NCI-H510A (cell line): ENCODE results near the gene LRRC23.

Experiments used
- DNase-seq: peaks from one replicate; lab custom pipeline; 2025; lab: John Stamatoyannopoulos, UW

Gene LRRC23

DNA sequence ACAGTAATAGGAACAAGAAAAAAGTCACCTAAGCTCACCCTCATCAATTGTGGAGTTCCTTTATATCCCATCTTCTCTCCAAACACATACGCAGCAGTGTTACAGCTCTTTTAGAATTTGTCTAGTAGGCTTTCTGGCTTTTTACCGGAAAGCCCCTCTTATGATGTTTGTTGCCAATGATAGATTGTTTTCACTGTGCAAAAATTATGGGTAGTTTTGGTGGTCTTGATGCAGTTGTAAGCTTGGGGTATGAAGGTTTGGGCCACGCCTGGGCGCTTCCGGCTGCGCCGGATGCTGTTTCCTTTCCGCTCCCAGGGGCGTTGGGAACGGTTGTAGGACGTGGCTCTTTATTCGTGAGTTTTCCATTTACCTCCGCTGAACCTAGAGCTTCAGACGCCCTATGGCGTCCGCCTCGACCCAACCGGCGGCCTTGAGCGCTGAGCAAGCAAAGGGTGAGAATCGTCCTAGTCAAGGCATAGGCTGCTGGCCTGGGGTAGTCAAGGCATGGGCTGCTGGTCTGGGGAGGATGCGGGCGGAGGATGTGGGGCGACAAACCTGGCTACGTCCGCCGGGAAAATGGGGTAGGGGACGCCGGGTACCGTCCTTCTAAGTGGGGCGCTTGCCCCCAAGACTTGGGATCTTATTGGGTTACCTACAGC, 39.2 kb downstream of the LRRC23 start, which contains the start of the genes C12orf57 and RNU7-1:
TSS of gene C12orf57 (plus strand) at position 301 of the 659 bp plus-strand sequence. CDS start at position 401, 100 bp downstream.
TSS of gene RNU7-1 (plus strand) at position 95 of the 659 bp plus-strand sequence.
- peak; percentile 65 for DNase-seq

DNA sequence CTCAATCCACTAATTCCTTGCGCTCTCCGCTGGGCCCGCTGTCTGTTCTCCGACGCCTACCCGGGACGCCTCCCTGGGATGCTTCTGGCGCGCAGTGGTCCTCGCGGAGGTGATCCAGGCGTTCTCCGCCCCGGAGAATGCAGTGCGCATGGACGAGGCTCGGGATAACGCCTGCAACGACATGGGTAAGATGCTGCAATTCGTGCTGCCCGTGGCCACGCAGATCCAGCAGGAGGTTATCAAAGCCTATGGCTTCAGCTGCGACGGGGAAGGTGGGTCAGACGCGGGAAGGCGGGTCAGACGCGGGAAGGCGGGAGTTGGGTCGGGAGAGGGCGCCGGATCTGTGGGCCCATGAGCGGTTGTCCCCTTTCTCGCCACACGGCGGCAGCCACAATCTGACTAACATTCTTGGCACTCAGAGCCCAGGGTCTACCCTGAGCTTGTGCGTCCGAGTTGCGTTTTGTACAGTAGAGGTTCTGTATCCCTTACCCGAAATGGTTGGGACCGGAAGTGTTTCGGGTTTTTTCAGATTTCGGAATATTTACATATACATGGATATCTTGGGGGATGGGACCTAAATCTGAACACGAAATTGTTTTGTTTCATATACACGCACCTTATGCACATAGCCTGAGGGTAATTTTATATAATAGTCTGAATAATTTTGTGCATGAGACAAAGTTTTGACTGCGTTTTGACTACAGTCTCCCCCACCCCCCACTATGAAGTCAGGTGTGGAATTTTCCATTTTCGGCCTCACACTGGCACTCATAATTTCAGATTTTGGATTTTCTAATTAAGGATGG, 40.0 kb downstream of the LRRC23 start:
- peak; percentile 82 for DNase-seq

- no peak for DNase-seq
Measured at GRCh38 chr12:6945613-6946012, 41.0 kb downstream of the LRRC23 start.

- DNase-seq: peak; percentile 87
Measured at GRCh38 chr12:6946033-6946919, 41.7 kb downstream of the LRRC23 start.

GRCh38 chr12:6946920-6947374, 42.3 kb downstream of the LRRC23 start:
- no peak for DNase-seq

- no peak for DNase-seq
Measured at GRCh38 chr12:6947615-6948014, 43.0 kb downstream of the LRRC23 start.

DNA sequence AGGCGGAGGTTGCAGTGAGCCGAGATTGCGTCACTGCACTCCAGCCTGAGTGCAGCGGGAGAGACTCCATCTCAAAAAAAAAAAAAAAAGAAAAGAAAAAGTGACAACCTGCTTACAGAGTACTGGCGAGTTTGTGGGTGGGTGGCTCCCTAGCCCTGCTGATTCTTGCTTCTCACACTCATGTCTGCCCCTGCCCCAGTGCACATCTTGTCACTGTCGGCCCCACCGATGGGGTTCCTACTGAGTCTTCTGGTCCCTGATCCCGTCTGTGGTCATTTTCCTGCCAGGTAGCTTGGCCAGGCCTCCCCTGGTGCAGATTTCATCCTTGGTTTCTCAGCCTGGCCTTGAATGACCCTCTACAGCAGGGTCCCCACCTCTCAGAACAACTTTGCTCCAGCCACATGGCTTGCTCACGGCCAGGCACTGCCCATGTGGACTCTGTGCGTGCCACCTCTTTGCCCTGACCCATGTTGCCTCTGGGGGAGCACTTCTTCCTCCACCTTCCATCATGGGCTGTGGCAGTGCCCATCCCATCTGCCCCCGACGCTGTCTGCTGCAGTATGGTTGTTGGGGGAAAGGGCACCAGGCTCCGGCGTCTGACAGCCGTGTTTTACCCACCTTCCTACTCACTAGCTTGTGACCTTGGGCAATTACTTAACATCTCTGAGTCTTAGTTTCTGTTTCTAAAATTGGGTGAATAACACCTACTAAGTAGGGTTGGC, 44.4 kb downstream of the LRRC23 start:
- no peak for DNase-seq

GRCh38 chr12:6950401-6950801, 45.8 kb downstream of the LRRC23 start:
- DNase-seq: no peak

DNA sequence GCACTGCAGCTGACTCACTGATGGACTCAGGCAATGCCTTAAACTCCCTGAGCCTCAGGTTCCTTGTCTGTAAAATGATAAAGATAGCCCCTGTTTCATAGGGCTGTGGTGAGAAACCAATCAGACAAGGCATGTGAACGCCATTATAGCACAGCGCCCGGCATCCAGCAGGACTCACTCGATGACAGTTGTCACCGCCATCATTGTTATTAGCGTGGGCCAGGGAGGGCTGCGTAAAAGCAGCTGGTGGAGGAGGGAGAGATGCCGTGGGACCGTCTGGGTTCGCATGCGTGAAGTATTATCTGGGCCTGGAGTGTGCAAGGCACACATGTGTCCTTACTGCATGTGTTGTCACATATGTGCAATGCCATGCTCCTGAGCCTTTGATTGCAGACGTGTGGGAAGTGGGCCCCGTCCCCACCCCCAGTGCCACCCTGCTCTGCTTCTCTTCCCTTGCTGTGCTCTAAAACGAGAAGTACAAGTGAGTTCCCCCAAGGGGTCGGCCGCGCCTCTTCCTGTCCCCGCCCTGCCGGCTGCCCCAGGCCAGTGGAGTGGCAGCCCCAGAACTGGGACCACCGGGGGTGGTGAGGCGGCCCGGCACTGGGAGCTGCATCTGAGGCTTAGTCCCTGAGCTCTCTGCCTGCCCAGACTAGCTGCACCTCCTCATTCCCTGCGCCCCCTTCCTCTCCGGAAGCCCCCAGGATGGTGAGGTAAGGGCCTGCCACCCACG, 46.4 kb downstream of the LRRC23 start, which contains the start of gene PTPN6:
TSS of gene PTPN6 (plus strand) at position 546 of the 730 bp plus-strand sequence. CDS start at position 703, 157 bp downstream.
- DNase-seq: no peak

- no peak for DNase-seq
Measured at GRCh38 chr12:6951551-6952120, 47.0 kb downstream of the LRRC23 start.

GRCh38 chr12:6952121-6952862, 47.7 kb downstream of the LRRC23 start:
- no peak for DNase-seq

- DNase-seq: no peak
Measured at GRCh38 chr12:6952863-6953441, 48.3 kb downstream of the LRRC23 start.

DNA sequence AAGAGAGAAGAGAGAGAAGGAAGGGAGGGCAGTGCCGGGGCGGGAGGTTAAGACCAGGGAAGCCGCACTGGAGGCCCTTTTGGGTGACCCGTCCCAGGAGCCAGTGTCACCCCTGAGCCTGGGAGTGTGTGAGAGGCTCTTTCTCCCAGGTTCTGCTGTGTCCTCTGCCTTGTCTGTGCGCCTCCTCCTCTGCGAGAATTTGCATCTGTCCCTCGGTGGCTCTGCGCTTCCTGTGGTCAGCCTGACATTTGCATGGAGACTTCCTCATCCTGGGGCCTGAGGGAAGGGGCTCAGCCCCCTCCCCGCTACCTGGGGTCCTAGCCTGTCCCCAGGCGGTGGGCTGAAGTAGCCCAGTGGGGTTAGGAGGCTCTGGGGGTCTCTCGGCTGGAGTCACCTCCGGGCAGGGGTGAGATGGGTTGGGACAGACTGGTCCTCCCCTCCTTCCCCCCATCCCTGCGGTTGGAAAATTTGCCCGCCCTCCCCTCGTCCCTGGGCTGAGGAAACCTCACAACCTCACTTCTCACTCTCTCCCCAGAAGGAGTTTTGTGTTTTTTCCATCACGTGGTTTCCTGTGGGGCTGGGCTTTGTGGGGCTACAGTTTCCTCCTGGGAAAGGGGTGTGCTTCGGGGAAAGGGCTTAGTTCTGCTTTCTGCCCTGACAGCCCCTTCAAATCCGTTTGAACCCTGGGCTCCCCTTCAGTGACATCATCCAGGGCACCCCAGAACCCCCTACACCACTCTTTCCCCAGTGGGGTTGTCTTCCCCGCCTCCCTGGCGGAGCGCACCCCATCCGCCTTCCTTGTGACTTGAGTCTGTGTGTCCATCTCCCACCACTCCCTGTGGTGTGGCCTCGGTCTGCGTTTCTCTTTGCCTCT, 49.1 kb downstream of the LRRC23 start:
- no peak for DNase-seq

DNA sequence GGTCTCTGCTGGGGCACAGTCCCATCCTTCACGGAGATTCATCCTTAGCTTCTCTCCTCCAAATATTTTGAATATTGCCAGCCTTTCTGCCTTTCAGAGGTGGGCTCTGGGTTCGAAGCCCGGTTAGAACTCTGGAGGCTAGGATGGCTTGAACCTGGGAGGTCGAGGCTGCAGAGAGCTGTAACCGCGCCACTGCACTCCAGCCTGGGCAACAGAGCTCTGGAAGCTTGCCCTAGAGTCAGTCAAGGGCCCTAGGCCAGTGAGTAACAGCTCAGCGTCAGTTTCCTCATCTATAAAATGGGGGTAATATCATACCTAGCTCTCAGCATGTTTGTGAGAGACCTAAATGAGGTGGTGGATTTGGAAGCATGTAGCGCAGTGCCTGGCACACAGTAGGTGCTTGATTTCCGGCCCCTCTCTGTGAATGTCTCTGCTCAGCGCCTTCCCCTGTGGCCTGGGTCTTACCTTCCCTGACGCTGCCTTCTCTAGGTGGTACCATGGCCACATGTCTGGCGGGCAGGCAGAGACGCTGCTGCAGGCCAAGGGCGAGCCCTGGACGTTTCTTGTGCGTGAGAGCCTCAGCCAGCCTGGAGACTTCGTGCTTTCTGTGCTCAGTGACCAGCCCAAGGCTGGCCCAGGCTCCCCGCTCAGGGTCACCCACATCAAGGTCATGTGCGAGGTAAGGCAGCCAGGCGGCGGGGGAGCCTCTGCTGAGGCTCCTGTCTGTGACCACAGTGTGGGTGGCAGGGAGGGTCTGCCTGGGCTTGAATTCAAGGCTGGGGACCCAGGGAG, 49.9 kb downstream of the LRRC23 start:
- no peak for DNase-seq

DNA sequence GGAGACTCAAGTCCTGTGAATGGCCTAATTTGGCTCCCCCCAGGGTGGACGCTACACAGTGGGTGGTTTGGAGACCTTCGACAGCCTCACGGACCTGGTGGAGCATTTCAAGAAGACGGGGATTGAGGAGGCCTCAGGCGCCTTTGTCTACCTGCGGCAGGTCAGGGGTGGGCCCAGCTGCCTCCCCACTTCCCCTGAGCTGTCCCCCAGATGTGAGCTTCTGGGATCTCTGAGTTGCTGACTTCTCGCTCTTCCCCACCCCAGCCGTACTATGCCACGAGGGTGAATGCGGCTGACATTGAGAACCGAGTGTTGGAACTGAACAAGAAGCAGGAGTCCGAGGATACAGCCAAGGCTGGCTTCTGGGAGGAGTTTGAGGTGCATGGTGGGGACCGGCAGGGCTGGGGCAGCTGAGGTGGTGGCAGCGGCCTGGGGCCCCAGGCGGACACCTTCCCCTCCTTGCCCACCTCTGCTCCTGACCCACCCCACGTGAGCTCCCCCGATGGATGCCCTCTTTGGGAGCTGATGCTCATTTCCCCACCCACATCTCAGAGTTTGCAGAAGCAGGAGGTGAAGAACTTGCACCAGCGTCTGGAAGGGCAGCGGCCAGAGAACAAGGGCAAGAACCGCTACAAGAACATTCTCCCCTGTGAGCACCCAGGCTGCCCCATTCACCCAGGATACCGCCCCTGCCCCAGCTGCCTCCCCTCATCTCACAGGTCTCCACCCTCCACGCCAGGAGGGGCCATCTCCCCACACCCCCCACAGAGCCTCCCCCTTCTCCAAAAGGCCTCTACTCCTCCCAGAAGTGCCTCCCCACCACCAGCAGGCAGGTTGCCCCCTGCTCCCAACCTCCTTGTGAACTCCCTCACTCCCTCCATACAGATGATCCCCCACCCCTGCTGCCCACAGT, 50.7 kb downstream of the LRRC23 start:
- no peak for DNase-seq

GRCh38 chr12:6956021-6956727, 51.6 kb downstream of the LRRC23 start:
- no peak for DNase-seq
